Measurements from ENCODE around the gene SNX19. TPM values are rescaled to one million over a fixed set of nuclear protein-coding genes. Genes with fewer than 3 reads are reported as not detected.

Gene SNX19
- total and polyA plus RNA-seq, 2 of the 4 experiments (the other 2 are of a cell fraction), result 35.9 to 113 TPM

- POLR2A ChIA-PET (ENCODE audit: unreplicated experiment), result interaction anchor here (0.8 kb wide), 1 partner anchor 83 kb away, joined by 3 read pairs; no protein-coding TSS in a partner anchor
Observed at GRCh38 chr11:130916910-130917309, 631 bp upstream of the SNX19 start.

More at GRCh38 chr11:130916910-130917309, 631 bp upstream of the SNX19 start:
- Histone ChIP-seq H4K8ac (ENCODE audit: low read depth in 2 of 2, low read length in 2 of 2) (peak overlapping the region; percentile 87 to 99), H4K91ac (ENCODE audit: insufficient read depth, low read depth, low read length) (peak overlapping the region; percentile 94), H3K14ac (replicated peaks; ENCODE audit: low read depth, low read length) (peak overlapping the region; percentile 90), H2BK15ac (ENCODE audit: low read depth, low read length) (peak overlapping the region; percentile 88; the same call in 1 of the 3 replicates), H3K79me1 (ENCODE audit: low read depth in 1 of 2, low read length in 2 of 2) (peaks cover 20 to 40% of the 10 kb centered on the region in 2 experiments), H3K4ac (ENCODE audit: low read depth, low read length) (peak overlapping the region; percentile 82), H2AK9ac (replicated peaks; ENCODE audit: low read depth, low read length, poor library complexity) (no peak overlapping the region), H3K4me2 (ENCODE audit: low read depth, low read length) (peak overlapping the region; percentile 81), H2AFZ (replicated peaks; ENCODE audit: low read length, poor library complexity) (peak overlapping the region; percentile 99), H4K5ac (ENCODE audit: low read depth, low read length) (peak overlapping the region; percentile 87), H3K56ac (ENCODE audit: extremely low read depth, insufficient read depth, low read length) (peak overlapping the region; percentile 76), H3K4me3 (ENCODE audit: insufficient read depth, low read depth, low read length) (peak overlapping the region; percentile 49; the same call in 1 of the 2 replicates), H2BK120ac (ENCODE audit: low read depth, low read length) (peak overlapping the region; percentile 94), H3K23ac (ENCODE audit: low read depth, low read length) (peak overlapping the region; percentile 85), H3K9me3 (ENCODE audit: control insufficient read depth, insufficient read depth, low read length) (no peaks in the 10 kb centered on the region), H3K27me3 (ENCODE audit: control insufficient read depth, insufficient read depth, low read length) (no peaks in the 10 kb centered on the region), H2BK5ac (ENCODE audit: low read depth, low read length, poor library complexity, severe bottlenecking) (peak overlapping the region; percentile 35), H3K4me1 (ENCODE audit: control insufficient read depth, insufficient read depth, low read length) (peaks cover 8% of the 10 kb centered on the region; the same call in 1 of the 2 replicates), H3K9ac (ENCODE audit: low read depth, low read length) (peak overlapping the region; percentile 72), H2AK5ac (ENCODE audit: low read depth, low read length) (peak overlapping the region; percentile 55; the same call in 1 of the 2 replicates), H3K27ac (ENCODE audit: insufficient read depth, low read length) (peak overlapping the region; percentile 55), H3K36me3 (ENCODE audit: control insufficient read depth, insufficient read depth, low read length) (peaks cover 21% of the 10 kb centered on the region), H3K18ac (ENCODE audit: low read depth, low read length) (peak overlapping the region; percentile 64), H2BK20ac (ENCODE audit: low read depth, low read length) (peak overlapping the region; percentile 85), H4K20me1 (ENCODE audit: insufficient read depth, low read length) (no peaks in the 10 kb centered on the region; the same call in 1 of the 2 replicates), H3K9me1 (ENCODE audit: insufficient read depth, low read length) (peaks cover 20% of the 10 kb centered on the region)
- ATAC-seq (ENCODE audit: low read depth) (no peak), DNase-seq (no peak)
- no CpG with 5 or more reads among the region's 8 CpGs for WGBS, 2 experiments (ENCODE audit: extremely low coverage in 2 of 2, insufficient read length in 1 of 2)
- TF ChIP-seq MAZ (IDR thresholded peaks at IDR 0.05; ENCODE audit: borderline replicate concordance, low read depth, low read length), result no peak
- TF ChIP-seq SMC3 (IDR thresholded peaks at IDR 0.05; ENCODE audit: low read depth, low read length), result no peak
- no peak for TF ChIP-seq ELK1 (IDR thresholded peaks at IDR 0.05; ENCODE audit: borderline replicate concordance, low read depth, low read length)
- TF ChIP-seq BHLHE40 (IDR thresholded peaks at IDR 0.05; ENCODE audit: low read depth, low read length), result no peak
- no peak for TF ChIP-seq USF2 (IDR thresholded peaks at IDR 0.05; ENCODE audit: low read depth, low read length)
- no peak for TF ChIP-seq RCOR1 (IDR thresholded peaks at IDR 0.05; ENCODE audit: insufficient replicate concordance, low read length)
- TF ChIP-seq FOS (IDR thresholded peaks at IDR 0.05; ENCODE audit: low read depth, low read length), result no peak
- TF ChIP-seq CHD1 (IDR thresholded peaks at IDR 0.05; ENCODE audit: low read depth, low read length), result no peak
- TF ChIP-seq MXI1 (IDR thresholded peaks at IDR 0.05; ENCODE audit: borderline replicate concordance, low read depth, low read length), result no peak
- no peak for TF ChIP-seq CEBPB (IDR thresholded peaks at IDR 0.05; ENCODE audit: low read depth, low read length)
- no peak for TF ChIP-seq POLR2A (IDR thresholded peaks at IDR 0.05; ENCODE audit: low read depth, low read length)
- no peak for TF ChIP-seq RFX5 (IDR thresholded peaks at IDR 0.05; ENCODE audit: low read depth, low read length)
- no peak for TF ChIP-seq RAD21 (IDR thresholded peaks at IDR 0.05; ENCODE audit: low read length)
- no peak for TF ChIP-seq MAFK (IDR thresholded peaks at IDR 0.05; ENCODE audit: low read depth, low read length)
- no peak for TF ChIP-seq NFE2L2 (IDR thresholded peaks at IDR 0.05; ENCODE audit: low read depth, low read length)
- CTCF ChIA-PET, result interaction anchor here (0.6 to 1.6 kb wide), 11 partner anchors 13 to 83 kb away, joined by 3 to 6 read pairs (median 4); no protein-coding TSS in a partner anchor
- no TSS peak for BruUV-seq (replicated peaks)
- dilution Hi-C loops (cut with HindIII; ENCODE audit: low sequenced_read_pairs, unreplicated experiment) (no loop called here), intact Hi-C loops (cut with micrococcal nuclease) (no loop called here), in situ Hi-C loops (cut with MboI; ENCODE audit: low sequenced_read_pairs) (loop anchor here (25.0 kb wide), 1 partner anchor 970 kb away; no protein-coding TSS in a partner anchor)
